ENCODE measurements around the gene UXS1.
A peak's percentile ranks its signal among the peaks of the same experiment; 100 is the strongest.
"Not testable (repeated sequence)": the region's sequence is repeated elsewhere in the genome, so short reads cannot be mapped to it uniquely, and the experiment has no call there.

The UXS1 gene

GRCh38 chr2:106193977-106194778 is at the start of gene UXS1:
TSS of gene UXS1 (minus strand) at chr2:106194301. CDS start at chr2:106194241, 60 bp downstream.
- DNase-seq (ENCODE audit: low read depth) = peak; percentile 95

GRCh38 chr2:106239491-106239890 is 45.4 kb upstream of the UXS1 start:
- not testable (repeated sequence) for DNase-seq (ENCODE audit: low read depth)

- not testable (repeated sequence) for DNase-seq (ENCODE audit: low read depth)
These were observed 41.3 kb upstream of the UXS1 start for GRCh38 chr2:106235392-106235791.

GRCh38 chr2:106233350-106233706 is 39.2 kb upstream of the UXS1 start:
- no peak for DNase-seq (ENCODE audit: low read depth)

- DNase-seq (ENCODE audit: low read depth) = no peak
These were observed 38.7 kb upstream of the UXS1 start for GRCh38 chr2:106232638-106233349.

- DNase-seq (ENCODE audit: low read depth) = no peak
These were observed 29.2 kb upstream of the UXS1 start for GRCh38 chr2:106223347-106223746.

GRCh38 chr2:106222057-106222456 is 28.0 kb upstream of the UXS1 start:
- not testable (repeated sequence) for DNase-seq (ENCODE audit: low read depth)

GRCh38 chr2:106219813-106220212 is 25.7 kb upstream of the UXS1 start:
- DNase-seq (ENCODE audit: low read depth) = no peak

GRCh38 chr2:106219157-106219556 is 25.1 kb upstream of the UXS1 start:
- DNase-seq (ENCODE audit: low read depth) = not testable (repeated sequence)

GRCh38 chr2:106208874-106209273 is 14.8 kb upstream of the UXS1 start:
- DNase-seq (ENCODE audit: low read depth) = no peak

- DNase-seq (ENCODE audit: low read depth) = no peak
These were observed 14.3 kb upstream of the UXS1 start for GRCh38 chr2:106208399-106208798.

- no peak for DNase-seq (ENCODE audit: low read depth)
These were observed 13.1 kb upstream of the UXS1 start for GRCh38 chr2:106207246-106207645.

- no peak for DNase-seq (ENCODE audit: low read depth)
These were observed 11.4 kb upstream of the UXS1 start for GRCh38 chr2:106205488-106205887.

- not testable (repeated sequence) for DNase-seq (ENCODE audit: low read depth)
These were observed 10.4 kb upstream of the UXS1 start for GRCh38 chr2:106204551-106204950.

- DNase-seq (ENCODE audit: low read depth) = no peak
These were observed 7.6 kb upstream of the UXS1 start for GRCh38 chr2:106201661-106202060.

GRCh38 chr2:106197878-106198277 is 3.8 kb upstream of the UXS1 start:
- DNase-seq (ENCODE audit: low read depth) = no peak

GRCh38 chr2:106195981-106196380 is 1.9 kb upstream of the UXS1 start:
- DNase-seq (ENCODE audit: low read depth) = no peak

GRCh38 chr2:106195456-106195855 is 1.4 kb upstream of the UXS1 start:
- no peak for DNase-seq (ENCODE audit: low read depth)

- no peak for DNase-seq (ENCODE audit: low read depth)
These were observed 468 bp downstream of the UXS1 start for GRCh38 chr2:106193690-106193976.

GRCh38 chr2:106192752-106193689 is 1.1 kb downstream of the UXS1 start:
- no peak for DNase-seq (ENCODE audit: low read depth)

GRCh38 chr2:106191511-106192016 is 2.5 kb downstream of the UXS1 start:
- DNase-seq (ENCODE audit: low read depth) = no peak

GRCh38 chr2:106189764-106190468 is 4.2 kb downstream of the UXS1 start:
- no peak for DNase-seq (ENCODE audit: low read depth)

All from stimulated activated CD8-positive, alpha-beta memory T cell treated with anti-CD3 and anti-CD28 coated beads, Interleukin-15, amount 100 ng/mL, for 1 hour (primary cell).